Neural crest cell (in vitro differentiated cells): ENCODE measurements around the gene SPOCK3. TPM values are rescaled to one million over a fixed set of nuclear protein-coding genes. Genes with fewer than 3 reads are reported as not detected.
"Not testable (repeated sequence)": the region's sequence is repeated elsewhere in the genome, so short reads cannot be mapped to it uniquely, and the experiment has no call there.

ENCODE experiments used
- DNase-seq: peaks from one replicate; pipeline ENCODE4 v3.0.0; 2021; ENCODE audit warnings: low read depth, mixed read lengths, low spot score
- H3K27ac Mint-ChIP-seq: one replicate; pipeline ENCODE4 v1.8.0; 2021; ENCODE audit warnings: mild to moderate bottlenecking, mixed read lengths; ENCODE audit not compliant: unreplicated experiment
- H3K27me3 Mint-ChIP-seq: 2 replicates; pipeline ENCODE4 v1.8.0; 2021; ENCODE audit warnings: low read depth, mild to moderate bottlenecking, mixed read lengths
- H3K36me3 Mint-ChIP-seq: 2 replicates; pipeline ENCODE4 v1.8.0; 2021; ENCODE audit warnings: low read depth, mild to moderate bottlenecking, mixed read lengths
- H3K4me1 Mint-ChIP-seq: 2 replicates; pipeline ENCODE4 v1.8.0; 2021; ENCODE audit warnings: mixed read lengths
- H3K4me3 Mint-ChIP-seq: one replicate; pipeline ENCODE4 v1.8.0; 2021; ENCODE audit warnings: mild to moderate bottlenecking, mixed read lengths
- H3K9me3 Mint-ChIP-seq: 2 replicates; pipeline ENCODE4 v1.8.0; 2021; ENCODE audit warnings: mixed read lengths
- long read RNA-seq: library from polyadenylated mRNA; unstranded; transcript quantifications from one replicate; pipeline ENCODE4 v2.0.0, GENCODE V29; 2020
- total RNA-seq: library from RNA; stranded (reverse); gene quantifications from 2 replicates; pipeline ENCODE4 v1.2.1, GENCODE V29; 2021
- TF ChIP-seq, protein P1 (sequence below): fragments of 200-600 bp; sonication (generic); conservative IDR thresholded peaks from 2 replicates; pipeline ENCODE4 v1.5.0; 2021; ENCODE audit warnings: antibody characterized with exemption, mild to moderate bottlenecking

SPOCK3 gene
- 0.45 and 0.56 TPM in 2 replicates for total RNA-seq
- long read RNA-seq, partial matches to known transcripts, result 0 of 2 reads
- long read RNA-seq, other reads (novel, unspliced or antisense), result 0 of 2 reads

DNA sequence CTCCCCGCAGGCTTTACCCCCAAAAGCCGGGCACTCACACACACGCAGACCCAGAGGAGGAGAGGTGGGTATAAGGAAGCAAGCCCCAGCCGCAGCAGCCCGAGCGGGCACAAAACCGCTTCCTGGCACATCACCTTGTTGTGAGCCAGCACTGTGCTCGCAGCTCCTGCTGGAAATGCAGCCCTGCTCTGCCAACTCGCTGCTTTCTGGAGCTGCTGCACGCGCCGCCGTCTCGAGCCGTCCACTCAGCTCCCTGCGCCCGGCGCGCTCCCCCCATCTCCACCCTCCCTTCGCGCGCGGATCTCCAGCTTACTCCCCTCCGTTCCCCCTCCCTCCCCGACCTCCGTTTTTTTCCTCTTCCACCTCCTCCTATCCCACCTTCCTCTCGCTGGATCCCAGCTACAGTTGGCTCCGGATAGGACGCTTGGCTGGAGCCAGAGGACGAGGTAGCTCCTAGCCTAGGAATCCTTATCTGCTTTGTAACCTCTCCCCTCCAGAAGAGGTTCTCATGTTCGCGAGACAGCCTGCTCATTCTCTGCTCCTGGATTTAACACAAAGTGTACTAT is at the start of gene SPOCK3:
Gene SPOCK3, minus strand, starts transcription at position 179 of the 566 bp plus-strand sequence.
- H3K4me3 Mint-ChIP-seq, result peak within 1 kb of the TSS; percentile 95
- TF ChIP-seq, protein P1, sequence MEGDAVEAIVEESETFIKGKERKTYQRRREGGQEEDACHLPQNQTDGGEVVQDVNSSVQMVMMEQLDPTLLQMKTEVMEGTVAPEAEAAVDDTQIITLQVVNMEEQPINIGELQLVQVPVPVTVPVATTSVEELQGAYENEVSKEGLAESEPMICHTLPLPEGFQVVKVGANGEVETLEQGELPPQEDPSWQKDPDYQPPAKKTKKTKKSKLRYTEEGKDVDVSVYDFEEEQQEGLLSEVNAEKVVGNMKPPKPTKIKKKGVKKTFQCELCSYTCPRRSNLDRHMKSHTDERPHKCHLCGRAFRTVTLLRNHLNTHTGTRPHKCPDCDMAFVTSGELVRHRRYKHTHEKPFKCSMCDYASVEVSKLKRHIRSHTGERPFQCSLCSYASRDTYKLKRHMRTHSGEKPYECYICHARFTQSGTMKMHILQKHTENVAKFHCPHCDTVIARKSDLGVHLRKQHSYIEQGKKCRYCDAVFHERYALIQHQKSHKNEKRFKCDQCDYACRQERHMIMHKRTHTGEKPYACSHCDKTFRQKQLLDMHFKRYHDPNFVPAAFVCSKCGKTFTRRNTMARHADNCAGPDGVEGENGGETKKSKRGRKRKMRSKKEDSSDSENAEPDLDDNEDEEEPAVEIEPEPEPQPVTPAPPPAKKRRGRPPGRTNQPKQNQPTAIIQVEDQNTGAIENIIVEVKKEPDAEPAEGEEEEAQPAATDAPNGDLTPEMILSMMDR, result no peak
- no peaks in the 10 kb centered on the region for H3K36me3 Mint-ChIP-seq
- H3K9me3 Mint-ChIP-seq, result no peaks in the 10 kb centered on the region
- H3K27ac Mint-ChIP-seq, result peak within 1 kb of the TSS; percentile 46
- H3K27me3 Mint-ChIP-seq, result peaks cover 86% of the 10 kb centered on the region
- DNase-seq, result peak; percentile 36
- H3K4me1 Mint-ChIP-seq, result peaks cover 16% of the 10 kb centered on the region

DNA sequence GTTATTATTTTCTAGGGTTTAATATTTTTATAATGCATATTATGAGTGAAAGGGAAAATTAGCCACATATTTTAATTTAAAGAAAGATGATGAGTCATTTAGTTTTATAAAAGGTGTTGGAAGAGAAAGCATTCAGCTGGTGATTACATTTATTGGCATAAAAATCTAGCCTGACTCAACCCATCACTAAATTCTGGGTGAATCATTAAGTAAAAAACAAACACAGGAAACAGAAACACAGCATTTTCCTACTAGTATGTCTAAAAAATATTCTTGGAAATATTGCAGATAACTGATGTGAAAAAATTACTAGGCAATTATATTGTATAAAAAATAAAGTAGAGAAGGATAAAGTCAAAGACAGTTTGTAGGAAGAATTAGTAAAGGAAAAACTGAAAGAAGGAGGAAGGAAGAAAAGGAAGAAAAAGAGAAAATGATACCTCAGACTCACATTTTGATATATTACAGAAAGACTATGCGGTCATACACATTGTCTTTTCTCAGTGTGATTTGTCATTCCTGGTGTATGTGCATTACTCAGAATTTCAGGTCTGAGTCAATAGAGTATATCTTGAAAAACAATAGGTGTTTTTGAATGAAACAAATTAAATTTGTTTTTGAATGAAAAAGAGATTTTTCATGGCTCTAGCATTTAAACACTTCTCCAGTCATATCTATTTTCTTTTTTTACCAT is 48.0 kb upstream of the SPOCK3 start:
- Mint-ChIP-seq H3K36me3 (no peaks in the 10 kb centered on the region), H3K9me3 (peaks cover 10% of the 10 kb centered on the region), H3K27ac (no peak overlapping the region), H3K4me1 (no peaks in the 10 kb centered on the region), H3K27me3 (peaks cover 5% of the 10 kb centered on the region), H3K4me3 (no peak overlapping the region)
- no peak for DNase-seq
- TF ChIP-seq, protein P1, result no peak

DNA sequence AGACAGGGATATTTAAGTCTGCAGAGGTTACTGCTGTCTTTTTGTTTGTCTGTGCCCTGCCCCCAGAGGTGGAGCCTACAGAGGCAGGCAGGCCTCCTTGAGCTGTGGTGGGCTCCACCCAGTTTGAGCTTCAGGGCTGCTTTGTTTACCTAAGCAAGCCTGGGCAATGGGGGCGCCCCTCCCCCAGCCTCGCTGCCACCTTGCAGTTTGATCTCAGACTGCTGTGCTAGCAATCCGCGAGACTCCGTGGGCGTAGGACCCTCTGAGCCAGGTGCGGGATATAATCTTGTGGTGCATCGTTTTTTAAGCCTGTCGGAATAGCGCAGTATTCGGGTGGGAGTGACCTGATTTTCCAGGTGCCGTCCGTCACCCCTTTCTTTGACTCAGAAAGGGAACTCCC is 47.3 kb upstream of the SPOCK3 start:
- not testable (repeated sequence) for DNase-seq, H3K9me3 Mint-ChIP-seq, H3K4me1 Mint-ChIP-seq, H3K4me3 Mint-ChIP-seq, H3K36me3 Mint-ChIP-seq, H3K27ac Mint-ChIP-seq, H3K27me3 Mint-ChIP-seq

DNA sequence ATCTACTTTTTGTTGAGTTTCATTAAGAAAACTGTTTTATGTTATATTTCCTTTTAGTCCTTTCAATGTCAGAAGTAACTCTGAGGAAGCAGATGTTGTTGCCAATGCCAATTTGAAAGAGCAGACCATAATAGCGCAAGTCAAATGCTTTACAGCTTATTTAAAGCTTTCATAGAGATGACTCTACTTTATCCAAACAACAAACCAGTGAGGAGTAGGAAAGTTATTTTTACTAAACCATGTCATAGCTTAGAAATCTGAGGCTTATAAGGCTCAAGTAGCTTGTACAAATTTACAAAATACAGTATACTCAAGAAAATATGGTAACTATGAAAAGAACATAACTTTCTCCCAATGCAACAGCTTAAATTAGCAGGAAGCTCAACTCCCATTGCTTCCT is 40.1 kb upstream of the SPOCK3 start:
- no peaks in the 10 kb centered on the region for H3K27me3 Mint-ChIP-seq
- no peak overlapping the region for H3K27ac Mint-ChIP-seq
- no peak for DNase-seq
- H3K9me3 Mint-ChIP-seq, result peaks cover 4% of the 10 kb centered on the region
- H3K36me3 Mint-ChIP-seq, result peaks cover 4% of the 10 kb centered on the region
- H3K4me3 Mint-ChIP-seq, result no peak overlapping the region
- H3K4me1 Mint-ChIP-seq, result no peaks in the 10 kb centered on the region
- TF ChIP-seq, protein P1, result no peak

DNA sequence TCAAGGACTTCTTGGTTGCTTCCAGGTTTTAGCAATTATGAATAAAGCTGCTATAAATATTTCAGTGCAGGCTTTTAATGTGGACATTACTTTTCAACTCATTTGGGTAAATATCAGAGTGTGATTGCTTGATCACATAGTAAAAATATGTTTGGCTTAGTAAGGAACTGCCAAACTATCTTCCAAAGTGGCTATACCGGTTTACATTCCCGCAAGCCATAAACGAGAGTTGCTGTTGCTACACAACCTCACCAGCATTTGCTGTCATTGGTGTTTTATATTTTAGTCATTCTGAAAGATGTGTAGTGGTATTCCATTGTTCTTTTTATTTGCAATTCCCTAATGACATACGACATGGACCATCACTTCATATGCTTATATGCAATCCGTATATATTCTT is 30.9 kb upstream of the SPOCK3 start:
- no peak for DNase-seq
- H3K27ac Mint-ChIP-seq, result no peak overlapping the region
- H3K27me3 Mint-ChIP-seq, result no peaks in the 10 kb centered on the region
- H3K4me1 Mint-ChIP-seq, result no peaks in the 10 kb centered on the region
- peaks cover under 1% of the 10 kb centered on the region for H3K36me3 Mint-ChIP-seq
- H3K9me3 Mint-ChIP-seq, result peaks cover under 1% of the 10 kb centered on the region
- TF ChIP-seq, protein P1, result no peak
- no peak overlapping the region for H3K4me3 Mint-ChIP-seq

DNA sequence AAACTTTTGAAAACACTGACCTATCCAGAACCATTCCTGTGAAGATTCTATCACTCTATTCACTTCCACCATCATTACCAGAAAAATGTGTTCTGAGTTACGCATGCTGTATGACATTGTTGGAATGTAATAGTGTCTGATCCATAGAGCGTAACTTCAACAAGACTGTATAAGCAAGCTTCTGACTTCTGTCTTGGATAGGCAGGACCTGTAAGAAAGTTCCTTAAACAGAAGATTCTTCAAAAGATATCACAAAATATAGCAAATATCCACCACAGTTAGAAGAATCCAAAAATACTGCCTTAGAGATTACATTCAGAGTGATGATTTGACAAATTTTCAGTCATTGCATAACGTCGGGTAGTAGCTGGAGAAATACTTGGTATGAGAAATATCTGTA is 14.0 kb upstream of the SPOCK3 start:
- Mint-ChIP-seq H3K4me3 (no peak overlapping the region), H3K27me3 (no peaks in the 10 kb centered on the region), H3K36me3 (no peaks in the 10 kb centered on the region), H3K9me3 (peaks cover 5% of the 10 kb centered on the region), H3K27ac (no peak overlapping the region), H3K4me1 (no peaks in the 10 kb centered on the region)
- TF ChIP-seq, protein P1, result no peak
- DNase-seq, result no peak
